Measurements from ENCODE around the gene MX1.

MX1 gene

GRCh38 chr21:41507521-41508414 is 81.7 kb downstream of the MX1 start, which contains the start of gene TMPRSS2:
Gene TMPRSS2, minus strand, starts transcription at chr21:41508158. Its CDS starts 10,025 bp downstream, at chr21:41498133.
- no peak for TF ChIP-seq CTCF (IDR thresholded peaks at IDR 0.05; ENCODE audit: low read length, missing control alignments)
- DNase-seq (ENCODE audit: low read depth), result no peak
- H3K4me3 ChIP-seq (replicated peaks; ENCODE audit: low read depth, low read length), result no peak within 1 kb of the TSS

GRCh38 chr21:41508415-41509144 is 82.5 kb downstream of the MX1 start:
- no peak overlapping the region for H3K4me3 ChIP-seq (replicated peaks; ENCODE audit: low read depth, low read length)
- no peak for DNase-seq (ENCODE audit: low read depth)
- TF ChIP-seq CTCF (IDR thresholded peaks at IDR 0.05; ENCODE audit: low read length, missing control alignments), result no peak
